Fibroblast of skin of left biceps (primary cell): ENCODE measurements around the gene PGGT1B.
"Not testable (repeated sequence)": the region's sequence is repeated elsewhere in the genome, so short reads cannot be mapped to it uniquely, and the experiment has no call there.

ENCODE experiments used
- DNase-seq, 2 experiments: peaks; one replicate each; pipeline ENCODE4 v3.0.0-alpha.2; 2013; ENCODE audit warnings: low read depth in 2 of 2

The PGGT1B gene

GRCh38 chr5:115260248-115260647 lies 2.4 kb downstream of the PGGT1B start:
- no peak for DNase-seq

GRCh38 chr5:115257981-115258380 lies 4.7 kb downstream of the PGGT1B start:
- DNase-seq: peak in 1 of 2 experiments; percentile 10

GRCh38 chr5:115249379-115249778 lies 13.3 kb downstream of the PGGT1B start:
- DNase-seq: not testable (repeated sequence)

- peak in 1 of 2 experiments; percentile 12 for DNase-seq
Observed at GRCh38 chr5:115246361-115246991, 16.2 kb downstream of the PGGT1B start.

GRCh38 chr5:115243412-115243811 lies 19.3 kb downstream of the PGGT1B start:
- DNase-seq: no peak

- no peak for DNase-seq
Observed at GRCh38 chr5:115241881-115242642, 20.6 kb downstream of the PGGT1B start.

- no peak for DNase-seq
Observed at GRCh38 chr5:115237066-115237465, 25.6 kb downstream of the PGGT1B start.

- DNase-seq: no peak
Observed at GRCh38 chr5:115236599-115236998, 26.1 kb downstream of the PGGT1B start.

GRCh38 chr5:115231598-115231997 lies 31.1 kb downstream of the PGGT1B start:
- DNase-seq: no peak

- DNase-seq: no peak
Observed at GRCh38 chr5:115229606-115230005, 33.1 kb downstream of the PGGT1B start.

- DNase-seq: no peak
Observed at GRCh38 chr5:115227281-115227680, 35.4 kb downstream of the PGGT1B start.

GRCh38 chr5:115214541-115214940 lies 48.1 kb downstream of the PGGT1B start:
- DNase-seq: no peak

GRCh38 chr5:115209279-115209678 lies 53.4 kb downstream of the PGGT1B start:
- DNase-seq: no peak

- no peak for DNase-seq
Observed at GRCh38 chr5:115202952-115203351, 59.7 kb downstream of the PGGT1B start.

- DNase-seq: no peak
Observed at GRCh38 chr5:115196161-115196560, 66.5 kb downstream of the PGGT1B start.

- peak in 1 of 2 experiments; percentile 6 for DNase-seq
Observed at GRCh38 chr5:115194676-115195075, 68.0 kb downstream of the PGGT1B start.

GRCh38 chr5:115193295-115193694 lies 69.4 kb downstream of the PGGT1B start:
- DNase-seq: no peak

- DNase-seq: no peak
Observed at GRCh38 chr5:115192098-115192497, 70.6 kb downstream of the PGGT1B start.

- DNase-seq: no peak
Observed at GRCh38 chr5:115191474-115192031, 71.1 kb downstream of the PGGT1B start.

GRCh38 chr5:115190388-115190787 lies 72.3 kb downstream of the PGGT1B start:
- DNase-seq: no peak

GRCh38 chr5:115189866-115190265 lies 72.8 kb downstream of the PGGT1B start:
- DNase-seq: no peak

GRCh38 chr5:115186794-115187193 lies 75.9 kb downstream of the PGGT1B start:
- DNase-seq: no peak

GRCh38 chr5:115184770-115185169 lies 77.9 kb downstream of the PGGT1B start:
- no peak for DNase-seq
